Activated T-helper 1 cell treated with anti-CD3 and anti-CD28 coated beads, Interleukin-12 subunit alpha, Interleukin-12 subunit beta, Interleukin-2, Interleukin-4 antibody, amounts not matched to agents 30 ng/mL and 10 ng/mL and 1 ng/mL, durations not matched to agents 14 hours and 24 hours and 36 hours (primary cell): Measurements from ENCODE around the gene BZW1. TPM values are rescaled to one million over a fixed set of nuclear protein-coding genes. Genes with fewer than 3 reads are reported as not detected.

Experiments used
- DNase-seq: peaks from one replicate; pipeline ENCODE4 v3.0.0; 2021; ENCODE audit warnings: low spot score
- H3K27ac Mint-ChIP-seq: one replicate; pipeline ENCODE4 v1.8.0; 2021; ENCODE audit warnings: mild to moderate bottlenecking, mixed read lengths
- H3K27me3 Mint-ChIP-seq: one replicate; pipeline ENCODE4 v1.8.0; 2022; ENCODE audit warnings: mild to moderate bottlenecking, moderate library complexity, mixed read lengths; ENCODE audit not compliant: insufficient read depth
- H3K36me3 Mint-ChIP-seq: one replicate; pipeline ENCODE4 v1.8.0; 2021; ENCODE audit warnings: low read depth, mixed read lengths
- H3K4me1 Mint-ChIP-seq: one replicate; pipeline ENCODE4 v1.8.0; 2021; ENCODE audit warnings: low read depth, mixed read lengths
- H3K4me3 Mint-ChIP-seq: one replicate; pipeline ENCODE4 v1.8.0; 2021; ENCODE audit warnings: mild to moderate bottlenecking, moderate library complexity, mixed read lengths
- H3K9me3 Mint-ChIP-seq: one replicate; pipeline ENCODE4 v1.8.0; 2021; ENCODE audit warnings: mixed read lengths
- intact Hi-C: fragments of 100-400 bp; cut with micrococcal nuclease; formaldehyde crosslinking; loops from one replicate; pipeline ENCODE4 v1.15.1; 2024
- total RNA-seq: library from RNA; stranded (reverse); gene quantifications from 2 replicates; pipeline ENCODE4 v1.2.3, GENCODE V29; 2022

Gene BZW1
- total RNA-seq, 1 donor from 2014 or later: 447 TPM

DNA sequence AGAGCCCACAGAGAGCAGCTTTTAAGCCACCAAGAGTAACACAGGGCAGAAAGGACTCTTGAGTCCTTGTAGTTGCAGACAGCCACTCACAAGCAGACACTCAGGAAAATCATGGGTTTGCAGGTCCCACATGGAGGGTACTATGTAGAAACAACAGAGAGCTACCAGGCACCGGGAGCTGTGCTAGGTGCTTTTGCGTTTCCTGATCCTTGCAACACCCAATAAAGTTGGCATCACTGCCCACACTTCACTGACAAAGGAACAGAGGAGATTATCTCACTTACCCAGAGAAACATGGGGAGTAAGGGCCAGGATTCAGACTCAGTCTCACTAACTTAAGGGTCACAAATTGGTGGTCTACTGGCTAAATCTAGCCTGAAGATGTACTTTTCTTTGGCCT lies 32.5 kb upstream of the BZW1 start:
- no peaks in the 10 kb centered on the region for H3K4me1 Mint-ChIP-seq
- intact Hi-C loops: no loop called here
- no peaks in the 10 kb centered on the region for H3K9me3 Mint-ChIP-seq
- DNase-seq: no peak
- H3K36me3 Mint-ChIP-seq: no peaks in the 10 kb centered on the region
- H3K4me3 Mint-ChIP-seq: no peak overlapping the region
- H3K27me3 Mint-ChIP-seq: peaks cover 4% of the 10 kb centered on the region
- H3K27ac Mint-ChIP-seq: no peak overlapping the region

- Mint-ChIP-seq H3K27ac (no peak overlapping the region), H3K27me3 (no peaks in the 10 kb centered on the region), H3K4me1 (peaks cover 3% of the 10 kb centered on the region), H3K9me3 (no peaks in the 10 kb centered on the region), H3K36me3 (no peaks in the 10 kb centered on the region), H3K4me3 (no peak overlapping the region)
- DNase-seq: no peak
- intact Hi-C loops: no loop called here
Observed at GRCh38 chr2:200781616-200782015, 30.1 kb upstream of the BZW1 start.

DNA sequence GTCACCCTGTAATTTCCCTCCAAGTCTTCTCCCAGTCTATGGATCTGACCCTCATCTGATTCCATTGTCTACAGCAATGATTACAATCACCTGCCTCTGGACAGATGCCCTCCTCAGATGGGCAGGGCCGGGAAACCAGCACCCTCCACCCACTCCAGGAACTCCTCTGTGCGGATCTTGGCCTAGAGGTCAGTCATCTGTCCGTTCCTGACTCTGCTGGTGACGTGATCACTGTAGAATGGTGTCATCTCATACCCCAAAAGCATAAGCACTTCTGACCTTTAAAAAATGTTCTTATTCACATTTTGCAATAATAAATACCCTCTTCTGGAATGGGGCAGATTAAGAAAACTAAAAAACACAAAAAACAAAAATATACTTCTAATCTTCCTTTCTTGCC lies 29.5 kb upstream of the BZW1 start:
- Mint-ChIP-seq H3K36me3 (no peaks in the 10 kb centered on the region), H3K27me3 (no peaks in the 10 kb centered on the region), H3K9me3 (no peaks in the 10 kb centered on the region), H3K27ac (no peak overlapping the region), H3K4me3 (no peak overlapping the region), H3K4me1 (peaks cover 5% of the 10 kb centered on the region)
- DNase-seq: no peak
- intact Hi-C loops: no loop called here

DNA sequence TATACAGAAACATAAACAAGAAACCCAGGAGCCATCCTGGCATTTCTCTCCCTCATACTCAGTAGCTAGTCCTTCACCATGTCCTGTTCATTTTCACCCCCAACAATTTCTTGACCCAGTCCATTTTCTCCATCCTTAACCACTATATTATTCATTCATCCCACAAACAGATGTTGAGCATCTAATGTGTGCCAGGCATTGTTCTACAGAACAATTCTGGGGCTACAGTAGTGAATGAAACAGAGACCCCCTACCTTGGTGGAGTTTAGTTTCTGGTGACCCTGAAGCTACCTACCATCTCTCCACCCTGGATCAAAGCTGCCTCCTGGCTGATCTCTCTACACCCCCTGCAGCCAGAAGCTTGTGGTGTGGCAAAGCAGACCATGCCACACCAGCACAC lies 27.5 kb upstream of the BZW1 start:
- Mint-ChIP-seq H3K27ac (no peak overlapping the region), H3K27me3 (peaks cover 1% of the 10 kb centered on the region), H3K4me1 (peaks cover 12% of the 10 kb centered on the region), H3K9me3 (no peaks in the 10 kb centered on the region), H3K4me3 (no peak overlapping the region), H3K36me3 (no peaks in the 10 kb centered on the region)
- intact Hi-C loops: no loop called here
- no peak for DNase-seq

GRCh38 chr2:200786423-200786822 lies 25.3 kb upstream of the BZW1 start:
- Mint-ChIP-seq H3K36me3 (no peaks in the 10 kb centered on the region), H3K27me3 (peaks cover 1% of the 10 kb centered on the region), H3K27ac (no peak overlapping the region), H3K9me3 (no peaks in the 10 kb centered on the region), H3K4me3 (no peak overlapping the region), H3K4me1 (peaks cover 12% of the 10 kb centered on the region)
- no peak for DNase-seq
- intact Hi-C loops: no loop called here

- intact Hi-C loops: no loop called here
- Mint-ChIP-seq H3K9me3 (no peaks in the 10 kb centered on the region), H3K27me3 (peaks cover 1% of the 10 kb centered on the region), H3K4me3 (no peak overlapping the region), H3K4me1 (peaks cover 12% of the 10 kb centered on the region), H3K27ac (no peak overlapping the region), H3K36me3 (no peaks in the 10 kb centered on the region)
- no peak for DNase-seq
Observed at GRCh38 chr2:200786826-200787225, 24.9 kb upstream of the BZW1 start.

GRCh38 chr2:200787351-200788120 lies 24.2 kb upstream of the BZW1 start:
- DNase-seq: no peak
- Mint-ChIP-seq H3K4me1 (peaks cover 12% of the 10 kb centered on the region), H3K36me3 (no peaks in the 10 kb centered on the region), H3K27me3 (peaks cover 1% of the 10 kb centered on the region), H3K27ac (no peak overlapping the region), H3K9me3 (no peaks in the 10 kb centered on the region), H3K4me3 (no peak overlapping the region)
- intact Hi-C loops: no loop called here

DNA sequence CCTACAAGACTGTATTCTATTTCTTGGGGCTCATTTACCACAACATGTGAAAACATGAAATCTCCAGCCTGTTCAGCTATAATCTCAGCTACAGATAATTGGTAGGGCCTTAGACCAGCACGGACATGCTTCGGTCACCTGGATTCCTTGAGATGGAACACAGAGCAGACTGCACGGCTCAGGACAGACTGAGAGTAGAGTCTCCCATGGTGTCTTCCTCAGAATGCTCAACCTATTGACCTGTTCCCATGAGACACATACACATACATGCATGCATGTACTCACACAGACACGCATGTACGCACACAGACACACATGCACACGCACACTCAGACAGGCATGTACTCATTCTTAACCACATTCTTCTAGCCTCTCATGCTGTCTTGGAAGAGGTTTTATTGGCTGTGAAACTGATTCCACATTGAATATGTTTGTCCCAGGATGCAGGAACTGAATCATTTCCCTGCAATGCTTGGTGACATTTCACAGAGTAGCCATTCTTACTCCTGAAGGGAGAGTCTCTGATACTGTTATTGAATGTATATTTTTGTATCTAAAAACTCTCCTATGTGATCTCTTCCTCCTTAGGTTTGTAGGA lies 23.5 kb upstream of the BZW1 start:
- Mint-ChIP-seq H3K36me3 (no peaks in the 10 kb centered on the region), H3K27ac (no peak overlapping the region), H3K9me3 (no peaks in the 10 kb centered on the region), H3K4me1 (peaks cover 12% of the 10 kb centered on the region), H3K27me3 (peaks cover 3% of the 10 kb centered on the region), H3K4me3 (no peak overlapping the region)
- intact Hi-C loops: no loop called here
- no peak for DNase-seq

- DNase-seq: no peak
- Mint-ChIP-seq H3K4me1 (peaks cover 12% of the 10 kb centered on the region), H3K27me3 (peaks cover 8% of the 10 kb centered on the region), H3K9me3 (no peaks in the 10 kb centered on the region), H3K27ac (no peak overlapping the region), H3K4me3 (no peak overlapping the region), H3K36me3 (no peaks in the 10 kb centered on the region)
- intact Hi-C loops: no loop called here
Observed at GRCh38 chr2:200790185-200790584, 21.5 kb upstream of the BZW1 start.

DNA sequence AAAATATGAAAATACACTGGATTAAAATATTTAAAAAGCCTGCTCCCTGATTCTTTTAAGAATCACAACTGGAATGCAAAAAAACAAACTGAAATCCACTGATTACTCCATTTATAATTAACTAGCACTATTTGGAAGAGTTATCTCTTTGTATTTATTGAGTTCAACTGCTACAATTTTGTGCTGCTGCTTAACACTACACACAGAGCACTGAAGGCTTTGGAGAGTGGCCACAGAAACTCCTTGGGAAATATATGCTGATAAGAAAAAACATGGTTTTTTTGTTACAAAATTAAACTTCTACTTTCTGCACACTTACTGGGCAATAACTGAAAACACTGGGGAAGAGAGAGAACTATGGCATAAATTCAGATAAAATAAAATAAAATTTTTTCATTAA lies 19.8 kb upstream of the BZW1 start:
- H3K4me1 Mint-ChIP-seq: peaks cover 7% of the 10 kb centered on the region
- H3K9me3 Mint-ChIP-seq: no peaks in the 10 kb centered on the region
- intact Hi-C loops: no loop called here
- DNase-seq: no peak
- peaks cover 8% of the 10 kb centered on the region for H3K27me3 Mint-ChIP-seq
- no peaks in the 10 kb centered on the region for H3K36me3 Mint-ChIP-seq
- no peak overlapping the region for H3K4me3 Mint-ChIP-seq
- H3K27ac Mint-ChIP-seq: no peak overlapping the region

DNA sequence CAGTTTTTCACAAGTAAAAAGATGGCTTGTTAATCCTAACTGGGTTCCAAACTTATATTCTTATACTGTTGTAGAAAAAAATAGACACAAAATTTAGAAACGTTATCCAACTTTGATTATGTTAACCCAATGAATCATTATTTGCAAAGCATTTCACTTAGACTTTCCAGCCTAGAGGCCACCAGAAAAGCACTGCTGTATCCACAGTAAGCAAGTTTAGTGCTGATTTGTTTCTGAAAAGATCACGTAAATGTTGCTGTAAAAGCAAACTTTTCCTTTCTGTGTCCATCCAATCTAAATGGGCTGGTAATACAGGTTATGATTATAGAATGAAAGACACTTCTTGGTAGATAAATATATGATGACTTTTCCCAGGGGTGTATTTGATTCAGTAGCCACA lies 17.6 kb upstream of the BZW1 start:
- Mint-ChIP-seq H3K36me3 (no peaks in the 10 kb centered on the region), H3K4me3 (no peak overlapping the region), H3K27me3 (peaks cover 7% of the 10 kb centered on the region), H3K9me3 (no peaks in the 10 kb centered on the region), H3K27ac (no peak overlapping the region), H3K4me1 (no peaks in the 10 kb centered on the region)
- DNase-seq: no peak
- intact Hi-C loops: no loop called here

- peaks cover 7% of the 10 kb centered on the region for H3K27me3 Mint-ChIP-seq
- DNase-seq: no peak
- intact Hi-C loops: no loop called here
- no peaks in the 10 kb centered on the region for H3K4me1 Mint-ChIP-seq
- H3K9me3 Mint-ChIP-seq: no peaks in the 10 kb centered on the region
- H3K27ac Mint-ChIP-seq: no peak overlapping the region
- H3K4me3 Mint-ChIP-seq: no peak overlapping the region
- H3K36me3 Mint-ChIP-seq: no peaks in the 10 kb centered on the region
Observed at GRCh38 chr2:200795028-200795440, 16.7 kb upstream of the BZW1 start.

DNA sequence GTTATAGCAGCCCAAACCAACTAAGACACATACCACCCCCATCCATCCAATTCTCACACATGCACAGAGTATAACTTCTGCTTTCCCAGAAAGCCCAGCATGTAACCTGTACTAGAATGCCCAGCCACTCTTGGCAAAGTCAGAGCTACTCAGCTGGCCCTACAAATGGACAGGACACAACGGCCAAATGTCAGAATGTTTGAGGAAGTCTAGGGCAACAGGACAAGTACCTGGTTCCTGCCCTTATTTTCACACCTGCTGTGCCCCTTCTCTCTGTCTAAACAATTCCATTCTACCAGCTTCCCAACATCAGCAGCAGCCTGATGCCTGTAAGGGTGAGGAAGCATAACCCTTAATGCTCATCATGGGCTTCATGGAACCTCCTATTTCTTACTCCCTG lies 15.1 kb upstream of the BZW1 start:
- peaks cover 6% of the 10 kb centered on the region for H3K4me1 Mint-ChIP-seq
- H3K36me3 Mint-ChIP-seq: peaks cover 2% of the 10 kb centered on the region
- no peak overlapping the region for H3K27ac Mint-ChIP-seq
- no peak overlapping the region for H3K4me3 Mint-ChIP-seq
- peaks cover 7% of the 10 kb centered on the region for H3K27me3 Mint-ChIP-seq
- no peak for DNase-seq
- H3K9me3 Mint-ChIP-seq: peaks cover 2% of the 10 kb centered on the region
- intact Hi-C loops: no loop called here
